Body of pancreas (tissue), 4 donors: ENCODE measurements around the gene SNCAIP.

Source experiments
- POLR2A ChIP-seq, 3 donors: fragments of 450-650 bp; IDR thresholded peaks; one replicate each; pipeline ENCODE4 v1.6.1; 2016; ENCODE audit warnings: antibody characterized with exemption in 3 of 3, mild to moderate bottlenecking in 2 of 3
- TF ChIP-seq, protein P1 (sequence below), 7 experiments: fragments of 450-650 bp in 4 of 7; fragments of 200-600 bp in 3 of 7; sonication (generic) in 3 of 7; IDR thresholded peaks; one replicate each; pipeline ENCODE4 v1.5.1; 2016 to 2019; ENCODE audit warnings: antibody characterized with exemption in 7 of 7

DNA sequence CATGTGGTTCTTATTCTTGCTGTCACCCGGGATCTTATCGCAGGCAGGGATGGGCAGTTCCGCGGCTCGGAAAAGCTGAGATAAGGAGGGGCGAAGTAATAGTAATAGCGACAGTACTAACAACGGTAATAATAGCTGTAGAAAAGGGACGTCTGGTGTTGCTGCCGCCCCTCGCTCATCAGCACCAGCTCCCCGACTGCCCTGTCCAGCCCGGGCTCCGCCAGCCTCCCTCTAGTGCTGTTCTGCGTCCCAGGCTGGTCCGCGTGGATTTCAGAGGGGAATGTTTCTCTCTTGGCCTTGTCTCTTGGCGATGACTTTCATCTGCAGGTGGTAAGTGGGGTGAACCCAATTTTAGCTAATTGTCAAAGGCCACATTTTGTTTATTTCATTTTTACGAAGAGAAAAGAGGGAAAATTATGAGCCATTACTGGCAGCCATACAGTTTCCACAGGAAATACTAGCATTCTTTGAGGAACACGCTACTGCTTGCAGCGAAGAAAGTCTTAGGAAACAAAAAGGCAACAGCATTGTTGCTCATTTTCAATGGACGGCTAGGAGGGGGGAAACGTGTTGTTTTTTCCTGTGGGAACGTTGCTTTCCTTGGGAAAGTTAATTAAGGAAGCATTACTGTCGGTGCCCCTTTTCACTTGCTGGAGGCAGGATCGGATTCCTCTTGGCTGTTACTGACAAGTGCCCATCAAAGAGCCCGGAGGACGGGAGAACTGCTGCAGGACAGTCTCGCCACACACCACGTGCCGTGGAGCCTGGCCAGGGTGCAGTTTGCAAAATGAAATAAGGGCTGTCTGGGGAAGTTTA lies 762 bp downstream of the SNCAIP start:
- TF ChIP-seq, protein P1, sequence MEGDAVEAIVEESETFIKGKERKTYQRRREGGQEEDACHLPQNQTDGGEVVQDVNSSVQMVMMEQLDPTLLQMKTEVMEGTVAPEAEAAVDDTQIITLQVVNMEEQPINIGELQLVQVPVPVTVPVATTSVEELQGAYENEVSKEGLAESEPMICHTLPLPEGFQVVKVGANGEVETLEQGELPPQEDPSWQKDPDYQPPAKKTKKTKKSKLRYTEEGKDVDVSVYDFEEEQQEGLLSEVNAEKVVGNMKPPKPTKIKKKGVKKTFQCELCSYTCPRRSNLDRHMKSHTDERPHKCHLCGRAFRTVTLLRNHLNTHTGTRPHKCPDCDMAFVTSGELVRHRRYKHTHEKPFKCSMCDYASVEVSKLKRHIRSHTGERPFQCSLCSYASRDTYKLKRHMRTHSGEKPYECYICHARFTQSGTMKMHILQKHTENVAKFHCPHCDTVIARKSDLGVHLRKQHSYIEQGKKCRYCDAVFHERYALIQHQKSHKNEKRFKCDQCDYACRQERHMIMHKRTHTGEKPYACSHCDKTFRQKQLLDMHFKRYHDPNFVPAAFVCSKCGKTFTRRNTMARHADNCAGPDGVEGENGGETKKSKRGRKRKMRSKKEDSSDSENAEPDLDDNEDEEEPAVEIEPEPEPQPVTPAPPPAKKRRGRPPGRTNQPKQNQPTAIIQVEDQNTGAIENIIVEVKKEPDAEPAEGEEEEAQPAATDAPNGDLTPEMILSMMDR (IDR thresholded peaks at IDR 0.05) = no peak
- no peak for TF ChIP-seq POLR2A (IDR thresholded peaks at IDR 0.05)
